IPS DF 6.9 (cell line): Measurements from ENCODE around the gene RPS21.

ENCODE experiments used
- DNase-seq: peaks from one replicate; pipeline ENCODE4 v3.0.0-alpha.2; 2013; ENCODE audit warnings: low read depth, low spot score
- H3K27ac ChIP-seq: one replicate; pipeline ENCODE4 v1.5.1; 2013; ENCODE audit warnings: low read length, control low read depth
- H3K27me3 ChIP-seq: 2 replicates; pipeline ENCODE4 v1.6.1; 2013; ENCODE audit warnings: mild to moderate bottlenecking, low read length; ENCODE audit not compliant: control insufficient read depth, insufficient read depth
- H3K36me3 ChIP-seq: 2 replicates; pipeline ENCODE4 v1.6.1; 2013; ENCODE audit warnings: low read length; ENCODE audit not compliant: control insufficient read depth, insufficient read depth
- H3K4me1 ChIP-seq: 2 replicates; pipeline ENCODE4 v1.6.1; 2013; ENCODE audit warnings: low read length; ENCODE audit not compliant: control insufficient read depth, insufficient read depth
- H3K4me3 ChIP-seq: 2 replicates; pipeline ENCODE4 v1.5.1; 2013; ENCODE audit warnings: mild to moderate bottlenecking, low read length
- H3K9me3 ChIP-seq: 2 replicates; pipeline ENCODE4 v1.6.1; 2013; ENCODE audit warnings: low read length, inconsistent platforms; ENCODE audit not compliant: control insufficient read depth, insufficient read depth
- WGBS: extraction: QIAGEN DNeasy Blood & Tissue Kit; methylation state at CpG from one replicate; pipeline ENCODE4 v1.1.7; 2013; ENCODE audit warnings: mixed read lengths, missing lambda C conversion rate; ENCODE audit not compliant: insufficient read length, insufficient coverage; 5-methylcytosine and 5-hydroxymethylcytosine counted together

The RPS21 gene

DNA sequence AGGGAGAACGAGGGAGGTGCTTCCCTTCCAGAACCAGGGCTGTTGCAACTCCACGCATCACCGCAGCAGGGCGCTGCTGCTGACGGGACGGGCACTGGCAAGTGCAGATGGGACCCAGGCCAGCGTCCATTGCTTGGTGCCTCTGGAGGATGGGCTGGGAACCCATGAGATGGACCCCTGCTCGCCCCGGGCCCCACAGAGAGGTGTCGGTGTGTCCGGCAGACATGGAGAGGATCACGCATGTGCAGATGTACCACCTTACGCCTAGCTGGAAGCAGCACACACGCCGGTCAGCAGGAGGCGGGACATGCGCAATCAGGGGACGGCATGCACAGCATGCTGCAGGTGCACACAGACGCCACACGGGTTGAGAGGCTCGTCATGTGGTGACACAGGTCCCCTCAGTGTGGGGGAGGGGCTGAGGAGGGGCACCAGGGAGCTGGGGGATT lies 14.5 kb downstream of the RPS21 start:
- no peak overlapping the region for H3K4me3 ChIP-seq
- no peaks in the 10 kb centered on the region for H3K27me3 ChIP-seq
- no CpG with 5 or more reads among the region's 21 CpGs for WGBS
- DNase-seq, result no peak
- H3K27ac ChIP-seq, result no peak overlapping the region
- H3K4me1 ChIP-seq, result no peaks in the 10 kb centered on the region
- no peaks in the 10 kb centered on the region for H3K9me3 ChIP-seq
- H3K36me3 ChIP-seq, result no peaks in the 10 kb centered on the region; the same call in 1 of the 2 replicates

DNA sequence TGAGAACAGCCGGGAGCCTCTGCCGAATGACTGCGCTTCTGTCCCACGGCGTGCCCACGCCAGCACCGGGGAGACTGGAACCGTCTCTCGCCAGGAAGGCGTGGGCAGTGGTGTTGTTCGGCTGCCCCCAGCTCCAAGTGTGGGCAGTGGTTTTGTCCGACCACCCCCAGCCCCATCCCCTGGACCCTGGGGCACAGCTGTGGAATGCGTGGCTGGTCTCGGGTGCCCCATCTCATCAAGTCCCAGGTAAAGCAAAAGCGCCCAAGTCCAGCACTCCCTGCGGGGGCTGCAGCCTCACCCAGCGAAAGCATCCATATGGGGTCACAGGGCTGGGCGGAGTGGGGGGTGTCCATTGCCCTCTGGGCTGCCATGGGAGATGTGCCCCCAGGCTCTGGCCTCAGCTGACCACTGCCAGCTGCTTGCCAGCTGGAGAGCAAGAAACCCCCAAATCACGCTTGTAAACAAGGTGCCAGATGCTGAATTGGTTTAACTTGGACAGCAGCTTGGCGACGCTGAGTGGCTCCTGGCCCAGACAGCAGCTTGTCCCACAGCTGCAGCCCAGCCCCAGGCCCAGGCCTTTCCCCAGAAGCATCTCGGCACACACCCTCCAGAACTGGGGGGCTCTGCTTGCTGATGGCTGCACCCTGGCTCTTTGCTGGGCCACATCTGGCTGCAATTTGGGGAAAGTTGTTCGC lies 15.7 kb downstream of the RPS21 start:
- Histone ChIP-seq H3K9me3 (no peaks in the 10 kb centered on the region), H3K4me3 (no peak overlapping the region), H3K27me3 (no peaks in the 10 kb centered on the region), H3K4me1 (no peaks in the 10 kb centered on the region), H3K27ac (no peak overlapping the region), H3K36me3 (no peaks in the 10 kb centered on the region; the same call in 1 of the 2 replicates)
- no CpG with 5 or more reads among the region's 23 CpGs for WGBS
- no peak for DNase-seq

DNA sequence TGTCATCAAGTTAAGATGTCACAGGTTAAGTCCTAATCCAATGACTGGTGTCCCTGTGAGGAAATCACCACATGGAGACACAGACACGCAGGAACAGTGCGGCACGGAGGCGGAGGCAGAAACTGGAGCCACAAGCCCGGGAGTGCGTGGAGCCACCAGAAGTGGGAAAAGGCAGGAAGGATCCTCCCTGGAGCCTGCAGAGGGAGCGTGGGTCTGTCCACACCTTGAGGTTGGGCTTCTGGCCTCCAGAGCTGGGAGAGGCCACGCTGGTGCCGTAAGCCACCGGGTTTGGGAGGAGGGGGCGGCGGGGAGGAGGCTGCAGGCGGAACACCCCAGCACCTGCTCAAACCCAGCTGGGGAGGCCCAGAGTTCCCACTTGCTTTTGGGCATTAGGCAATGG lies 16.4 kb downstream of the RPS21 start:
- Histone ChIP-seq H3K4me1 (no peaks in the 10 kb centered on the region), H3K9me3 (no peaks in the 10 kb centered on the region), H3K27ac (no peak overlapping the region), H3K4me3 (no peak overlapping the region), H3K27me3 (no peaks in the 10 kb centered on the region), H3K36me3 (no peaks in the 10 kb centered on the region; the same call in 1 of the 2 replicates)
- no peak for DNase-seq
- no CpG with 5 or more reads among the region's 13 CpGs for WGBS

DNA sequence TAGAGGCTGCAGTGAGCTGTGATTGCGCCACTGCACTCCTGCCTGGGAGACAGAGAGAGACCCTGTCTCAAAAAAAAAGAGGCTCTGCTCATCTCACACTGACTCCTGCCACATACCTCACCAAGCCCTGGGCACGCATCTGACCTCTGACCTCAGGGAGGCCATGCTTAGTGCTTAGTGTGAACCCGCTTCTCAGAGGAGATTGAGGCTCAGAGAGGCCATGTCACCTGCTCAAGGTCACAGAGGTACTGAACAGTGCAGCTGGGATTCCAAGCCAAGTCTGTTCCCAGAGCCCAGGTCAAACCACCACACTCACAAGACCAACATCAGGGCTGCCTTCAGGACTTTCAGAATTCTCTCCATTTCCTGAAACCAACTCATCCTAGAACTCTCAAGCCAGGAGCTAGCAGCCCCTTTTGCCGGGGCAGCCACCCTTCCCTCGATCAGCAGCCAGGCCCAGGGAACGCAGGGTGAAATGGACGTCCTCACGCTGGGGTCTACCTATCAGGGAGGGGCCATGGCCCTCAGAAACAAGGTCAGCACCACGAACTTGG lies 17.3 kb downstream of the RPS21 start:
- Histone ChIP-seq H3K4me3 (no peak overlapping the region), H3K27ac (no peak overlapping the region), H3K4me1 (no peaks in the 10 kb centered on the region), H3K36me3 (no peaks in the 10 kb centered on the region; the same call in 1 of the 2 replicates), H3K27me3 (no peaks in the 10 kb centered on the region), H3K9me3 (no peaks in the 10 kb centered on the region)
- WGBS, result no CpG with 5 or more reads among the region's 9 CpGs
- DNase-seq, result no peak

DNA sequence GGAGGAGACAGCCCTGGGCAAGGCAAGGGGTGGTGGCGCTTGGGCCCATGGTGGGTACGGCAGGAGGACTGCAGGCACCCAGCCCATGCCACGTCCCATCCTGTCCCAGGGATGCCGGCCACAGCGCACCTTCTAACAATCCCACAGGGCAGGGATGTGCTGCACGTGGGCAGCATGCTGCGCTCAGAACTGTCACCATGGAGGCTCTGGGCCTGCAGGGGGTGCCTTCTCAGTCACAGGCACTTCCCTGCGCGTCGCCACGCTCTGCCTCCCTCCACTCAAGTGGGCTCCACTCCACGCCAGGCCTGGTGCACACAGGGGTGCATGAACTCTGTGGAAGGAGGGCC lies 17.8 kb downstream of the RPS21 start:
- no CpG with 5 or more reads among the region's 12 CpGs for WGBS
- Histone ChIP-seq H3K4me1 (no peaks in the 10 kb centered on the region), H3K27me3 (no peaks in the 10 kb centered on the region), H3K27ac (no peak overlapping the region), H3K9me3 (no peaks in the 10 kb centered on the region), H3K36me3 (no peaks in the 10 kb centered on the region; the same call in 1 of the 2 replicates), H3K4me3 (no peak overlapping the region)
- no peak for DNase-seq

DNA sequence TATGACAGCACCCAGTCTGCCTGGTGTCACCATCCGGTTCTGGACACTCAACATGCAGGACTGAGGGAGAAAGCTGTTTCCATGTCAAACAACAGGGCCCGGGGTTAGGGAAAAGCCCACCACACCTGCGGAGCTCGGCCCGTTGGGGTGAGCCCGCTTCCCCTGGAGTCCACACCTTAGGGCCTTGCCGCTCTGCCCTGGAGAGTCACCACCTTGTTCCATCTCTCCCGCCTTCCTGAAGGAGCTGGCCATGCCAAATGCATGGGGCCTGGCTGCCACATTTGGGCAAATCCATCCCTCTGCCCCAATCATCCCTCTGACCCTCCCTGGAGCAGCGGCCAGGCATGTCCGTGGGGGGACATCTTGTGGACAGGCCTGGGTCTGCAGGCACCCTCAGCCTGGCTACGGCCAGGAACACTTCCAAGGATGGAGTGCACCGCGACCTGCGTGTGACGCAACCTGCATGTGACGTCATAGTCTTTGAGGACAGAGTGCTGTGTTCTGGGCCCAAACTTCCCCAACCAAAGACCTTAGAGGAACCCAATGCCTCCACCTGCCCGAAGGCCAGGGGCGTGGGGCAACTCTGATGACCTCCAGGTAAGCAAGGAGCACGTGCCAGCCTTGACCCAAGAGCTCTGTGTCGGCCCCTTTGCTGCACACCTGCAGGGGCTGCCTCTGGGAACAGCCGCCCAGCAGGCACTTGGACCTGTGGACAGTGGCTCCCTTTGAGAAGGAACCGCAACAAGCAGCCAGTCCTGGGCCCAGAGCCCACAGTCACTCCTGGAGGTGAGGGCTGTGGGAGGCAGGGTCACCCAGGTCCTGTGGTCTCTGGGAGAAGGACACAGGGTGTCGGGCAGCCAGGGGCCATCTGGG lies 18.4 kb downstream of the RPS21 start:
- Histone ChIP-seq H3K9me3 (no peaks in the 10 kb centered on the region), H3K36me3 (no peaks in the 10 kb centered on the region; the same call in 1 of the 2 replicates), H3K27me3 (no peaks in the 10 kb centered on the region), H3K4me1 (no peaks in the 10 kb centered on the region), H3K4me3 (no peak overlapping the region), H3K27ac (no peak overlapping the region)
- WGBS, result no CpG with 5 or more reads among the region's 23 CpGs
- DNase-seq, result no peak

DNA sequence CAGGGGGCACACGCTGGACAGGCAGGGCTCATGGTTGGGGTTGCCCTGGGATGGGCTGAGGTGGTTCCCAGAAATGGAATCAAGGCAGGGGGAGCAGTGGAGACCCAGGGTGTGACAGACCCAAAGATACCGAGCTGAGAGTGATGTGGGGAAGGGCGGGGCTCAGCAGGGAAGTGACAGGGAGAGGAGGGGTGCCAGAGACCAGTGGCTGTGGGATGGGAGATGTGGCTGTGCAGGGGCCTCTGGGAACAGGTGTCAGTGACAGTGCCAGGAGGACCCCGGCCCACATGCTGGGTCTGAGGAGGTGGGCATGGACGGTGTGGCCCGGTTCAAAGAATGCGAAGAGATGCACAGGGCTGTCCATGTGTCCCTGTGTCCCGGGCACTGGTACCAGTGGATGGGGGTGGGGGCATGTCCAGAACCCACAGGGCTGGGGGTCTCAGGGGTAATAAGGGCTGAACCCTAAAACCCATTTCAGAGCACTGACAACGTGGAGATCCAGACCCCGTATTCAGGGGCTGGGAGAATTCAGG lies 19.1 kb downstream of the RPS21 start:
- no peaks in the 10 kb centered on the region; the same call in 1 of the 2 replicates for H3K36me3 ChIP-seq
- no peak overlapping the region for H3K4me3 ChIP-seq
- no peaks in the 10 kb centered on the region for H3K9me3 ChIP-seq
- no peak overlapping the region for H3K27ac ChIP-seq
- H3K4me1 ChIP-seq, result no peaks in the 10 kb centered on the region
- DNase-seq, result no peak
- no CpG with 5 or more reads among the region's 10 CpGs for WGBS
- no peaks in the 10 kb centered on the region for H3K27me3 ChIP-seq

DNA sequence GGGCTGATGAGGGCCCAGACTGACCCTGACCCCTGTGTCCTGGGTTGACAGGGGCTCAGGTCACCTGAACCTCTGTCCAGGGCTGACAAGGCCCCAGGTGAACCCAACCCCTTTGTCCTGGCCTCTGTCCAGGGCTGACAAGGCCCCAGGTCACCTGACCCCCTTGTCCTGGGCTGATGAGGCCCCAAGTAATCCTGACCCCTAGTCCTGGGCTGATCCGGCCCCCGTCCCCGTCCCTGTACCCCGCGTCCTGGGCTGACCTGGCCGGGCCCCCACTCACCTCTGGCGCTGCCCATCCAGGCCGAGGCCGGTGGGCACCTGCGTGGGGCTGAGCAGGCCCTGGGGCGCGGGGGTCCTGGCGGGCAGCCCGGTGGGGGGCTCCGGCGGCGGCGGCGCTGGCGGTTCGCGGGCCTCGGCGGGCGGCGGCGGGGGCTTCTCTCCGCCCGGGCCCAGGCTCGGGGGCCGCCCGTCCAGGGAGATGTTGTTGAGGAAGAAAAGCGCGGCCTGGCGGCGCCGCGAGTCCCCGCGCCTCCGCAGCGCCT lies 19.8 kb downstream of the RPS21 start:
- H3K4me1 ChIP-seq, result no peaks in the 10 kb centered on the region
- peak overlapping the region; percentile 54; the same call in 1 of the 2 replicates for H3K4me3 ChIP-seq
- H3K27me3 ChIP-seq, result no peaks in the 10 kb centered on the region
- H3K9me3 ChIP-seq, result no peaks in the 10 kb centered on the region
- WGBS, result no CpG with 5 or more reads among the region's 42 CpGs
- no peak overlapping the region for H3K27ac ChIP-seq
- no peak for DNase-seq
- no peaks in the 10 kb centered on the region; the same call in 1 of the 2 replicates for H3K36me3 ChIP-seq

DNA sequence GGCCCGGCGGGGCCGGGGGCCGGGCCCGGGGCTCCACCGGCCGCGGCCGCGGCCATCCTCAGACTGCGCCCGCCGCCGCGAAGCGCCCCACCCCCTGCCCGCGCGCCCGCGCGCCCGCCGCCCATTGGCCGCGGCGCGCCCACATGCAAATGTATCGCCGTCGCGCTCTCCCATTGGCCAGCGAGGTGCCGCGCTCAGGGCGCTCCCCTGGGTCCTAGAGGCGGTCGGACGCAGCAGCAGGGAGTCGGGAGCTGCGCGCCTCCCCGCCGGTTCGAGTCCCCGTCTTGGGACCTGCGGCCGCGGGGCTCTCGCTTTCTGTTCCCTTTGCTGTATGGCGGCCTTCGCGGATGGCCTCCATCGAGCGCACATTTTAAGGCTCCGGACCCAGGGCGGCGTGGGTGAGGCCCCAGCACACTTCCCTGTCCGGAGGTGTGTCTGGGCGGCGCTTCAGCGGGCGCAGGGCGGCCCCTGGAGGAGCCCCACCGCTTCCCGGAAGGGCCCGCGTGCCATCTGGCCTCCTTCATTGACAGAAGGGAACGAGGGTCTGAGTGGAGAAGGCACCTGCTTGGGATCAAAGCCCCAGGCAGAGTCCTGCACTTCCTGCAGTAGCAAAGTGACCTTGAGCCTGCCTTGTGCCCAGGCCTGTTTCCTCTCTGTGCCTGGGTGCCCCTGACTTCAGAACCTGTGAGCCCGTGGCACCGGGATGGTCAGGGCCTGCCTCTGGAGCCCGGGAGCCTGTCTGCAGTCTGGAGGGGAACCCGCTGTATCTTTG lies 20.5 kb downstream of the RPS21 start, which contains the start of gene CABLES2:
TSS of gene CABLES2 (minus strand) at position 65 of the 772 bp plus-strand sequence. CDS start at position 56, 9 bp downstream.
- no CpG with 5 or more reads among the region's 73 CpGs for WGBS
- Histone ChIP-seq H3K4me1 (no peaks in the 10 kb centered on the region), H3K27ac (no peak within 1 kb of the TSS), H3K4me3 (peak within 1 kb of the TSS; percentile 54; the same call in 1 of the 2 replicates), H3K36me3 (no peaks in the 10 kb centered on the region; the same call in 1 of the 2 replicates), H3K27me3 (no peaks in the 10 kb centered on the region), H3K9me3 (no peaks in the 10 kb centered on the region)
- no peak for DNase-seq
